Fibroblast of the aortic adventitia (primary cell): ENCODE measurements around the gene USP17L17. TPM values are rescaled to one million over a fixed set of nuclear protein-coding genes. Genes with fewer than 3 reads are reported as not detected.
"Not testable (repeated sequence)": the region's sequence is repeated elsewhere in the genome, so short reads cannot be mapped to it uniquely, and the experiment has no call there.

ENCODE experiments used
- DNase-seq: peaks from one replicate; pipeline ENCODE4 v3.0.0-alpha.2; 2010; ENCODE audit warnings: low read depth
- H3K4me3 ChIP-seq: 2 replicates; pipeline ENCODE4 v1.5.1; 2011; ENCODE audit warnings: low read depth, mild to moderate bottlenecking, control low read depth, low read length, moderate library complexity
- total RNA-seq: library from RNA; depleted of rRNA; stranded (reverse); fragments of >200 nt; gene quantifications from 2 replicates; pipeline ENCODE4 v1.2.3, GENCODE V29; 2012; ENCODE audit warnings: low replicate concordance

The USP17L17 gene, protein sequence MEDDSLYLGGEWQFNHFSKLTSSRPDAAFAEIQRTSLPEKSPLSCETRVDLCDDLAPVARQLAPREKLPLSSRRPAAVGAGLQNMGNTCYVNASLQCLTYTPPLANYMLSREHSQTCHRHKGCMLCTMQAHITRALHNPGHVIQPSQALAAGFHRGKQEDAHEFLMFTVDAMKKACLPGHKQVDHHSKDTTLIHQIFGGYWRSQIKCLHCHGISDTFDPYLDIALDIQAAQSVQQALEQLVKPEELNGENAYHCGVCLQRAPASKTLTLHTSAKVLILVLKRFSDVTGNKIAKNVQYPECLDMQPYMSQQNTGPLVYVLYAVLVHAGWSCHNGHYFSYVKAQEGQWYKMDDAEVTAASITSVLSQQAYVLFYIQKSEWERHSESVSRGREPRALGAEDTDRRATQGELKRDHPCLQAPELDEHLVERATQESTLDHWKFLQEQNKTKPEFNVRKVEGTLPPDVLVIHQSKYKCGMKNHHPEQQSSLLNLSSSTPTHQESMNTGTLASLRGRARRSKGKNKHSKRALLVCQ
- total RNA-seq: not detected in 2 replicates

DNA sequence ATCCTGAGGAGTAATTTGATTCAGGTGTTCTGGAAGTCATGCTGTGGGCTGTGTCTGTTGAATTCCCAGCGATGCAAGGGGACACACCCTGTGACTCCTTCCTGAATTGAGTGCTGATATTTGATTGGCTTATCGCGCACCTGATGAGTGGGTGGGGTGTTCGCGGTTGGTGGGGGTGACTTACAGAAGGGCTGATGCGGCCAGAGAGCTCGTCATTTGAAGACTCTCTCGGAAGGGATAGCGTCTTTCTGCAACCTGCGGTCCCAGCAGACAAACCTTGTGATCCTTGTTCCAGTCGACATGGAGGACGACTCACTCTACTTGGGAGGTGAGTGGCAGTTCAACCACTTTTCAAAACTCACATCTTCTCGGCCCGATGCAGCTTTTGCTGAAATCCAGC lies at the start of gene USP17L17:
Gene USP17L17, plus strand, starts transcription at position 301 of the 400 bp plus-strand sequence. Its CDS starts 0 bp downstream, at position 301.
- DNase-seq, H3K4me3 ChIP-seq: not testable (repeated sequence)

GRCh38 chr4:9210357-9210756 lies 33.3 kb upstream of the USP17L17 start, which contains the start of gene USP17L10:
USP17L10 (plus strand) TSS chr4:9210657; CDS start chr4:9210657, 0 bp downstream.
- not testable (repeated sequence) for DNase-seq, H3K4me3 ChIP-seq

GRCh38 chr4:9214701-9215100 lies 29.0 kb upstream of the USP17L17 start:
- DNase-seq, H3K4me3 ChIP-seq: not testable (repeated sequence)

DNA sequence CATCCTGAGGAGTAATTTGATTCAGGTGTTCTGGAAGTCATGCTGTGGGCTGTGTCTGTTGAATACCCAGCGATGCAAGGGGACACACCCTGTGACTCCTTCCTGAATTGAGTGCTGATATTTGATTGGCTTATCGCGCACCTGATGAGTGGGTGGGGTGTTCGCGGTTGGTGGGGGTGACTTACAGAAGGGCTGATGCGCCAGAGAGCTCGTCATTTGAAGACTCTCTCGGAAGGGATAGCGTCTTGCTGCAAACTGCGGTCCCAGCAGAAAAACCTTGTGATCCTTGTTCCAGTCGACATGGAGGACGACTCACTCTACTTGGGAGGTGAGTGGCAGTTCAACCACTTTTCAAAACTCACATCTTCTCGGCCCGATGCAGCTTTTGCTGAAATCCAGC lies 28.6 kb upstream of the USP17L17 start, which contains the start of gene USP17L11:
Gene USP17L11, plus strand, starts transcription at position 301 of the 400 bp plus-strand sequence. Its CDS starts 0 bp downstream, at position 301.
- not testable (repeated sequence) for H3K4me3 ChIP-seq, DNase-seq

DNA sequence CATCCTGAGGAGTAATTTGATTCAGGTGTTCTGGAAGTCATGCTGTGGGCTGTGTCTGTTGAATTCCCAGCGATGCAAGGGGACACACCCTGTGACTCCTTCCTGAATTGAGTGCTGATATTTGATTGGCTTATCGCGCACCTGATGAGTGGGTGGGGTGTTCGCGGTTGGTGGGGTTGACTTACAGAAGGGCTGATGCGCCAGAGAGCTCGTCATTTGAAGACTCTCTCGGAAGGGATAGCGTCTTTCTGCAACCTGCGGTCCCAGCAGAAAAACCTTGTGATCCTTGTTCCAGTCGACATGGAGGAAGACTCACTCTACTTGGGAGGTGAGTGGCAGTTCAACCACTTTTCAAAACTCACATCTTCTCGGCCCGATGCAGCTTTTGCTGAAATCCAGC lies 23.8 kb upstream of the USP17L17 start, which contains the start of gene USP17L12:
Gene USP17L12, plus strand, starts transcription at position 301 of the 400 bp plus-strand sequence. Its CDS starts 0 bp downstream, at position 301.
- not testable (repeated sequence) for DNase-seq, H3K4me3 ChIP-seq

DNA sequence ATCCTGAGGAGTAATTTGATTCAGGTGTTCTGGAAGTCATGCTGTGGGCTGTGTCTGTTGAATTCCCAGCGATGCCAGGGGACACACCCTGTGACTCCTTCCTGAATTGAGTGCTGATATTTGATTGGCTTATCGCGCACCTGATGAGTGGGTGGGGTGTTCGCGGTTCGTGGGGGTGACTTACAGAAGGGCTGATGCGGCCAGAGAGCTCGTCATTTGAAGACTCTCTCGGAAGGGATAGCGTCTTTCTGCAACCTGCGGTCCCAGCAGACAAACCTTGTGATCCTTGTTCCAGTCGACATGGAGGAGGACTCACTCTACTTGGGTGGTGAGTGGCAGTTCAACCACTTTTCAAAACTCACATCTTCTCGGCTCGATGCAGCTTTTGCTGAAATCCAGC lies 19.1 kb upstream of the USP17L17 start, which contains the start of gene USP17L13:
Gene USP17L13, plus strand, starts transcription at position 301 of the 400 bp plus-strand sequence. Its CDS starts 0 bp downstream, at position 301.
- H3K4me3 ChIP-seq, DNase-seq: not testable (repeated sequence)

DNA sequence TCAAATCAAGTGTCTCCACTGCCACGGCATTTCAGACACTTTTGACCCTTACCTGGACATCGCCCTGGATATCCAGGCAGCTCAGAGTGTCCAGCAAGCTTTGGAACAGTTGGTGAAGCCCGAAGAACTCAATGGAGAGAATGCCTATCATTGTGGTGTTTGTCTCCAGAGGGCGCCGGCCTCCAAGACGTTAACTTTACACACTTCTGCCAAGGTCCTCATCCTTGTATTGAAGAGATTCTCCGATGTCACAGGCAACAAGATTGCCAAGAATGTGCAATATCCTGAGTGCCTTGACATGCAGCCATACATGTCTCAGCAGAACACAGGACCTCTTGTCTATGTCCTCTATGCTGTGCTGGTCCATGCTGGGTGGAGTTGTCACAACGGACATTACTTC lies 13.4 kb upstream of the USP17L17 start:
- DNase-seq, H3K4me3 ChIP-seq: not testable (repeated sequence)

DNA sequence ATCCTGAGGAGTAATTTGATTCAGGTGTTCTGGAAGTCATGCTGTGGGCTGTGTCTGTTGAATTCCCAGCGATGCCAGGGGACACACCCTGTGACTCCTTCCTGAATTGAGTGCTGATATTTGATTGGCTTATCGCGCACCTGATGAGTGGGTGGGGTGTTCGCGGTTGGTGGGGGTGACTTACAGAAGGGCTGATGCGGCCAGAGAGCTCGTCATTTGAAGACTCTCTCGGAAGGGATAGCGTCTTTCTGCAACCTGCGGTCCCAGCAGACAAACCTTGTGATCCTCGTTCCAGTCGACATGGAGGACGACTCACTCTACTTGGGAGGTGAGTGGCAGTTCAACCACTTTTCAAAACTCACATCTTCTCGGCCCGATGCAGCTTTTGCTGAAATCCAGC lies 9.6 kb upstream of the USP17L17 start, which contains the start of gene USP17L15:
Gene USP17L15, plus strand, starts transcription at position 301 of the 400 bp plus-strand sequence. Its CDS starts 0 bp downstream, at position 301.
- not testable (repeated sequence) for DNase-seq, H3K4me3 ChIP-seq

- not testable (repeated sequence) for H3K4me3 ChIP-seq, DNase-seq
Observed at GRCh38 chr4:9238461-9238860, 5.2 kb upstream of the USP17L17 start.

DNA sequence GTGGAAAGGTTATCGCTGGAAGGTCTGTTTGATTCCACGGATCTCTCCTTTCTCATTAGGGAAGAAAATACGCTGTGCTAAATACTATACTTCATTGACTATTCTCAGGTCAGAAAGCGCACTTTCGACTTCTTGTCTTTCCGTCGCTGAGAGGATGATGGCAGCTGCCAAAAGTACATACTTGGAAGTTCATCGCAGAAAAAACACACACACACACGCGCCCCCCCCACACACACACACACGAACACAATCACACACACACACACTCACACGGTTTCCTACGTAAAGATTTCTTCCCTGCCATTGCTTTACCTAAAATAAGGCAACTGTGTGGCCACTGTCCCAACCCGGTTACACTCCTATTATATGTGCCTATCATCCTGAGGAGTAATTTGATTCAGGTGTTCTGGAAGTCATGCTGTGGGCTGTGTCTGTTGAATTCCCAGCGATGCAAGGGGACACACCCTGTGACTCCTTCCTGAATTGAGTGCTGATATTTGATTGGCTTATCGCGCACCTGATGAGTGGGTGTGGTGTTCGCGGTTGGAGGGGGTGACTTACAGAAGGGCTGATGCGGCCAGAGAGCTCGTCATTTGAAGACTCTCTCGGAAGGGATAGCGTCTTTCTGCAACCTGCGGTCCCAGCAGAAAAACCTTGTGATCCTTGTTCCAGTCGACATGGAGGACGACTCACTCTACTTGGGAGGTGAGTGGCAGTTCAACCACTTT lies 4.4 kb downstream of the USP17L17 start, which contains the start of gene USP17L18:
Gene USP17L18, plus strand, starts transcription at position 678 of the 728 bp plus-strand sequence. Its CDS starts 0 bp downstream, at position 678.
- not testable (repeated sequence) for DNase-seq

GRCh38 chr4:9253078-9253477 lies 9.4 kb downstream of the USP17L17 start, which contains the start of gene USP17L19:
USP17L19 (plus strand) TSS chr4:9253378; CDS start chr4:9253378, 0 bp downstream.
- not testable (repeated sequence) for DNase-seq, H3K4me3 ChIP-seq

More for the DNA sequence above, 4.4 kb downstream of the USP17L17 start, which contains the start of gene USP17L18:
- not testable (repeated sequence) for H3K4me3 ChIP-seq

GRCh38 chr4:9257824-9258223 lies 14.1 kb downstream of the USP17L17 start, which contains the start of gene USP17L20:
USP17L20 (plus strand) TSS chr4:9258124; CDS start chr4:9258124, 0 bp downstream.
- H3K4me3 ChIP-seq, DNase-seq: not testable (repeated sequence)

DNA sequence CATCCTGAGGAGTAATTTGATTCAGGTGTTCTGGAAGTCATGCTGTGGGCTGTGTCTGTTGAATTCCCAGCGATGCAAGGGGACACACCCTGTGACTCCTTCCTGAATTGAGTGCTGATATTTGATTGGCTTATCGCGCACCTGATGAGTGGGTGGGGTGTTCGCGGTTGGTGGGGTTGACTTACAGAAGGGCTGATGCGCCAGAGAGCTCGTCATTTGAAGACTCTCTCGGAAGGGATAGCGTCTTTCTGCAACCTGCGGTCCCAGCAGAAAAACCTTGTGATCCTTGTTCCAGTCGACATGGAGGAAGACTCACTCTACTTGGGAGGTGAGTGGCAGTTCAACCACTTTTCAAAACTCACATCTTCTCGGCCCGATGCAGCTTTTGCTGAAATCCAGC lies 18.9 kb downstream of the USP17L17 start, which contains the start of gene USP17L21:
Gene USP17L21, plus strand, starts transcription at position 301 of the 400 bp plus-strand sequence. Its CDS starts 0 bp downstream, at position 301.
- DNase-seq, H3K4me3 ChIP-seq: not testable (repeated sequence)

DNA sequence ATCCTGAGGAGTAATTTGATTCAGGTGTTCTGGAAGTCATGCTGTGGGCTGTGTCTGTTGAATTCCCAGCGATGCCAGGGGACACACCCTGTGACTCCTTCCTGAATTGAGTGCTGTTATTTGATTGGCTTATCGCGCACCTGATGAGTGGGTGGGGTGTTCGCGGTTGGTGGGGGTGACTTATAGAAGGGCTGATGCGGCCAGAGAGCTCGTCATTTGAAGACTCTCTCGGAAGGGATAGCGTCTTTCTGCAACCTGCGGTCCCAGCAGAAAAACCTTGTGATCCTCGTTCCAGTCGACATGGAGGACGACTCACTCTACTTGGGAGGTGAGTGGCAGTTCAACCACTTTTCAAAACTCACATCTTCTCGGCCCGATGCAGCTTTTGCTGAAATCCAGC lies 23.6 kb downstream of the USP17L17 start, which contains the start of gene USP17L22:
Gene USP17L22, plus strand, starts transcription at position 301 of the 400 bp plus-strand sequence. Its CDS starts 0 bp downstream, at position 301.
- DNase-seq, H3K4me3 ChIP-seq: not testable (repeated sequence)

- DNase-seq, H3K4me3 ChIP-seq: not testable (repeated sequence)
Observed at GRCh38 chr4:9271719-9272118, 28.0 kb downstream of the USP17L17 start.
